GM19240 (cell line): Measurements from ENCODE around the gene MEF2B.

ENCODE experiments used
- DNase-seq: peaks from one replicate; pipeline ENCODE4 v3.0.0; 2011; ENCODE audit warnings: low spot score; ENCODE audit not compliant: insufficient read length

MEF2B gene

GRCh38 chr19:19101540-19101939, 68.5 kb downstream of the MEF2B start:
- no peak for DNase-seq

- no peak for DNase-seq
Measured at GRCh38 chr19:19098703-19099632, 71.1 kb downstream of the MEF2B start.

GRCh38 chr19:19098084-19098702, 71.9 kb downstream of the MEF2B start:
- DNase-seq = no peak

GRCh38 chr19:19096641-19097627, 73.1 kb downstream of the MEF2B start:
- no peak for DNase-seq

GRCh38 chr19:19095691-19096090, 74.4 kb downstream of the MEF2B start:
- no peak for DNase-seq
